ENCODE results near the gene PMPCA.

Gene PMPCA

GRCh38 chr9:136375096-136375495 lies 35.4 kb upstream of the PMPCA start:
- TF ChIP-seq, protein P1, sequence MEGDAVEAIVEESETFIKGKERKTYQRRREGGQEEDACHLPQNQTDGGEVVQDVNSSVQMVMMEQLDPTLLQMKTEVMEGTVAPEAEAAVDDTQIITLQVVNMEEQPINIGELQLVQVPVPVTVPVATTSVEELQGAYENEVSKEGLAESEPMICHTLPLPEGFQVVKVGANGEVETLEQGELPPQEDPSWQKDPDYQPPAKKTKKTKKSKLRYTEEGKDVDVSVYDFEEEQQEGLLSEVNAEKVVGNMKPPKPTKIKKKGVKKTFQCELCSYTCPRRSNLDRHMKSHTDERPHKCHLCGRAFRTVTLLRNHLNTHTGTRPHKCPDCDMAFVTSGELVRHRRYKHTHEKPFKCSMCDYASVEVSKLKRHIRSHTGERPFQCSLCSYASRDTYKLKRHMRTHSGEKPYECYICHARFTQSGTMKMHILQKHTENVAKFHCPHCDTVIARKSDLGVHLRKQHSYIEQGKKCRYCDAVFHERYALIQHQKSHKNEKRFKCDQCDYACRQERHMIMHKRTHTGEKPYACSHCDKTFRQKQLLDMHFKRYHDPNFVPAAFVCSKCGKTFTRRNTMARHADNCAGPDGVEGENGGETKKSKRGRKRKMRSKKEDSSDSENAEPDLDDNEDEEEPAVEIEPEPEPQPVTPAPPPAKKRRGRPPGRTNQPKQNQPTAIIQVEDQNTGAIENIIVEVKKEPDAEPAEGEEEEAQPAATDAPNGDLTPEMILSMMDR (IDR thresholded peaks at IDR 0.05; ENCODE audit: low read length), result no peak
- TF ChIP-seq EZH2 (IDR thresholded peaks at IDR 0.05; ENCODE audit: borderline replicate concordance, low read length), result no peak
- Histone ChIP-seq H4K20me1 (ENCODE audit: insufficient read depth, low read length) (no peaks in the 10 kb centered on the region), H3K27me3 (ENCODE audit: insufficient read depth, low read length) (peaks cover 9% of the 10 kb centered on the region; the same call in 1 of the 2 replicates), H3K9me2 (ENCODE audit: low read depth, low read length) (no peaks in the 10 kb centered on the region), H3K4me2 (ENCODE audit: low read length) (no peak overlapping the region), H3K4me1 (ENCODE audit: insufficient read depth, low read length, severe bottlenecking) (no peaks in the 10 kb centered on the region), H3K79me2 (ENCODE audit: insufficient read depth, low read length) (no peaks in the 10 kb centered on the region), H3K9ac (ENCODE audit: low read length) (no peak overlapping the region), H2AFZ (ENCODE audit: low read length) (no peak overlapping the region), H3K36me3 (ENCODE audit: insufficient read depth, low read length) (peaks cover 44% of the 10 kb centered on the region), H3K27ac (ENCODE audit: low read depth, low read length, poor library complexity, severe bottlenecking) (no peak overlapping the region), H3K4me3 (ENCODE audit: low read depth, low read length, poor library complexity, severe bottlenecking) (no peak overlapping the region), H3K9me3 (ENCODE audit: low read length) (no peaks in the 10 kb centered on the region), H3F3A (ENCODE audit: insufficient read depth, low read length) (no peaks in the 10 kb centered on the region)

DNA sequence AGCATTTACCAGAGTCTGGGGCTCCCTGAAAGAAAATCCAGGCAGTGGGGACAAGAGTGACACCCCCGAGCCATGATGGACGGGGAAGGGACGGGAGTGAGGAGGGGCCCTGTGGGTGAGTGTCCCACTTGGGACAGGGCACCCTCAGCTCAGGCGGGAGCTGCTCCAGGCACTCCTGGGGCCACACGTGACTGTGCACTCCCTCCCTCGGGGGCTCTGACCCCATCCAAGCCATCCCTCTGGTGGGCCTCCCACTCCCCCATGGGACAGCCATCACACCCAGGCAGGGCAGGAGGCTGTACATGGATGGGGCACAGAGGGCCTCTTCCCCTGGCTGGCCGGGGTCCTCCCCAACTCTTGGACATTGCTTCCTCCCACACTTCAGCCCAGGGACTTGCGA lies 34.0 kb upstream of the PMPCA start:
- H3K4me1 ChIP-seq (ENCODE audit: insufficient read depth, low read length, severe bottlenecking), result no peaks in the 10 kb centered on the region
- H3K36me3 ChIP-seq (ENCODE audit: insufficient read depth, low read length), result peaks cover 50% of the 10 kb centered on the region
- no peak overlapping the region for H3K4me2 ChIP-seq (ENCODE audit: low read length)
- no peaks in the 10 kb centered on the region for H4K20me1 ChIP-seq (ENCODE audit: insufficient read depth, low read length)
- no peaks in the 10 kb centered on the region for H3K79me2 ChIP-seq (ENCODE audit: insufficient read depth, low read length)
- no peak overlapping the region for H2AFZ ChIP-seq (ENCODE audit: low read length)
- H3F3A ChIP-seq (ENCODE audit: insufficient read depth, low read length), result no peaks in the 10 kb centered on the region
- no peaks in the 10 kb centered on the region for H3K27me3 ChIP-seq (ENCODE audit: insufficient read depth, low read length)
- H3K4me3 ChIP-seq (ENCODE audit: low read depth, low read length, poor library complexity, severe bottlenecking), result no peak overlapping the region
- H3K27ac ChIP-seq (ENCODE audit: low read depth, low read length, poor library complexity, severe bottlenecking), result no peak overlapping the region
- H3K9me2 ChIP-seq (ENCODE audit: low read depth, low read length), result no peaks in the 10 kb centered on the region
- H3K9ac ChIP-seq (ENCODE audit: low read length), result no peak overlapping the region
- TF ChIP-seq, protein P1 (IDR thresholded peaks at IDR 0.05; ENCODE audit: low read length), result no peak
- TF ChIP-seq EZH2 (IDR thresholded peaks at IDR 0.05; ENCODE audit: borderline replicate concordance, low read length), result no peak
- no peaks in the 10 kb centered on the region for H3K9me3 ChIP-seq (ENCODE audit: low read length)

DNA sequence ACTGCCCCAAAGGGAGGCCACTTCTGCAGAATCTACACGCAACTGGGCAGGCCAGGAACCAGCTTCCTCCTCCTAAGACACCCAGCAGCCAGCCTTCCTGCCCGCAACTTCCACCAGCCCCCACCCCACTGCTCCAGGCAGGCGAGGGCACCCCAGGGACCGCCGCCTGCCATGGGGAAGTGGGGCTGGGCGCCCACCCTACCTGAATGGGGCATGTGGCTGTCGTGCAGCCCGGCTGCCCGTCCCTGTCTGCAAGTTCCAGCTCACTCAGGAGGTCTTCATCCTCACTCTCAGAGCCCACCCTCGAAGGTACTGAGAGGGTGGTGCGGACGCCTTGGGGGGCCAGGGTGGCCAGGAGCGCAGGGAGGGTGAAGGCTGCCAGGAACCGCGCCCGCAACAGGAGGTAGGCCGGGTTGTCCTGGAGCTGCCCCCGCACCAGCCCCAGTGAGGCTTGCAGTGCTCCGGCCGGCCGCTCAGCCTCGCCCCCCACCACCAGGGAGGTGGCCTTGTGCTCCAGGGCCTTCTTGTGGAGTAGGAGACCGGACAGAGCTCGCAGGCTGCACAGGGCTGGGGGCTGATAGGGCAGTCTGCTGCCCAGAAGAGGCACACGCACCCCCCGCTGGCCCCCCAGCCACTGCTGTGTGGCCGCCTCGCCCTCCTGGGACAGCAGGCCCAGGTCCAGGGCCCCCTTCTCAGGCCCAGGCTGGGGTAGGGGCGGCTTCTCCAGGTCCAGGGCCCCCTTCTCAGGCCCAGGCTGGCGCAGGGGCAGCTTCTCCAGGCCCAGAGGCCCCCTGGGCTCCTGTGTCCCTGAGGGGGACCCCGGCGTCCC lies 32.9 kb upstream of the PMPCA start:
- Histone ChIP-seq H3K4me3 (ENCODE audit: low read depth, low read length, poor library complexity, severe bottlenecking) (no peak overlapping the region), H3K4me2 (ENCODE audit: low read length) (no peak overlapping the region), H3K9me3 (ENCODE audit: low read length) (no peaks in the 10 kb centered on the region), H4K20me1 (ENCODE audit: insufficient read depth, low read length) (no peaks in the 10 kb centered on the region), H2AFZ (ENCODE audit: low read length) (no peak overlapping the region), H3F3A (ENCODE audit: insufficient read depth, low read length) (no peaks in the 10 kb centered on the region), H3K27me3 (ENCODE audit: insufficient read depth, low read length) (no peaks in the 10 kb centered on the region), H3K79me2 (ENCODE audit: insufficient read depth, low read length) (no peaks in the 10 kb centered on the region), H3K9ac (ENCODE audit: low read length) (no peak overlapping the region), H3K9me2 (ENCODE audit: low read depth, low read length) (no peaks in the 10 kb centered on the region), H3K36me3 (ENCODE audit: insufficient read depth, low read length) (peaks cover 60% of the 10 kb centered on the region), H3K4me1 (ENCODE audit: insufficient read depth, low read length, severe bottlenecking) (no peaks in the 10 kb centered on the region), H3K27ac (ENCODE audit: low read depth, low read length, poor library complexity, severe bottlenecking) (no peak overlapping the region)
- no peak for TF ChIP-seq EZH2 (IDR thresholded peaks at IDR 0.05; ENCODE audit: borderline replicate concordance, low read length)
- TF ChIP-seq, protein P1 (IDR thresholded peaks at IDR 0.05; ENCODE audit: low read length), result no peak

All from OCI-LY1 (cell line).